ENCODE data around the gene GABRE.

DNA sequence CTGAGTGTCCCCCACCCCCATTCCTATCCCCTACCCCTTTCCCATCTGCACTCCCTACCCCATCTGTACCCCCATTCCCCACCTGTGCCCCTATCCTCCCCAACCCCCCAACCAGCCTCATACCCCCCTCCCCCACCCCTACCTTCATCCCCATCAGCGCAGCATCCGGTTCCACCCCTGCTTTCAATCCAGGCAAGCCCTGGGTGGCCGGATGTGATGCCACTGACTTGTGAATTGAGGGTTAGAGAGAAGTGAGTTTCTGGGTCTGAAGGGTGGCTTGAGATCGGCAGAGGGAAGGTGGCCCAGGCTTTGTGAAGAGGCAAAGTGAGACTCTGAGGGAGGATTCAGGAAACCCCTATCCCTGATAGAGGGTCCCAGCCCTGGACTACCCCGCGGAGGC is 53.9 kb downstream of the GABRE start:
- TF ChIP-seq, protein P1, sequence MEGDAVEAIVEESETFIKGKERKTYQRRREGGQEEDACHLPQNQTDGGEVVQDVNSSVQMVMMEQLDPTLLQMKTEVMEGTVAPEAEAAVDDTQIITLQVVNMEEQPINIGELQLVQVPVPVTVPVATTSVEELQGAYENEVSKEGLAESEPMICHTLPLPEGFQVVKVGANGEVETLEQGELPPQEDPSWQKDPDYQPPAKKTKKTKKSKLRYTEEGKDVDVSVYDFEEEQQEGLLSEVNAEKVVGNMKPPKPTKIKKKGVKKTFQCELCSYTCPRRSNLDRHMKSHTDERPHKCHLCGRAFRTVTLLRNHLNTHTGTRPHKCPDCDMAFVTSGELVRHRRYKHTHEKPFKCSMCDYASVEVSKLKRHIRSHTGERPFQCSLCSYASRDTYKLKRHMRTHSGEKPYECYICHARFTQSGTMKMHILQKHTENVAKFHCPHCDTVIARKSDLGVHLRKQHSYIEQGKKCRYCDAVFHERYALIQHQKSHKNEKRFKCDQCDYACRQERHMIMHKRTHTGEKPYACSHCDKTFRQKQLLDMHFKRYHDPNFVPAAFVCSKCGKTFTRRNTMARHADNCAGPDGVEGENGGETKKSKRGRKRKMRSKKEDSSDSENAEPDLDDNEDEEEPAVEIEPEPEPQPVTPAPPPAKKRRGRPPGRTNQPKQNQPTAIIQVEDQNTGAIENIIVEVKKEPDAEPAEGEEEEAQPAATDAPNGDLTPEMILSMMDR (conservative IDR thresholded peaks at IDR 0.05 in 1 of 2, IDR thresholded peaks at IDR 0.05 in 1 of 2; ENCODE audit: extremely low read depth in 1 of 2, insufficient read depth in 1 of 2, low read depth in 1 of 2, low read length in 2 of 2), result no peak
- no peak for TF ChIP-seq EZH2 (IDR thresholded peaks at IDR 0.05; ENCODE audit: borderline replicate concordance, low read length)

Data from mammary epithelial cell (primary cell).